ENCODE data around the gene SELENOF. TPM values are rescaled to one million over a fixed set of nuclear protein-coding genes. Genes with fewer than 3 reads are reported as not detected.

The SELENOF gene
- total RNA-seq (2014; rRNA removed; shearing (Covaris generic)), result 167 and 174 TPM in 2 replicates
- polyA plus RNA-seq (2014; cell fraction: nucleus; rRNA removed), result 93.3 and 113 TPM in 2 replicates

- peak; percentile 99 for DNase-seq (ENCODE audit: extremely low read depth, low read depth)
Observed at GRCh38 chr1:86913896-86914600, at the start of gene SELENOF. SELENOF (minus strand) TSS chr1:86914126; CDS start chr1:86914111, 15 bp downstream.

GRCh38 chr1:86960548-86960947, 46.6 kb upstream of the SELENOF start:
- no peak for DNase-seq (ENCODE audit: extremely low read depth, low read depth)

GRCh38 chr1:86957221-86957620, 43.3 kb upstream of the SELENOF start:
- no peak for DNase-seq (ENCODE audit: extremely low read depth, low read depth)

- DNase-seq (ENCODE audit: extremely low read depth, low read depth), result no peak
Observed at GRCh38 chr1:86956221-86956620, 42.3 kb upstream of the SELENOF start.

DNA sequence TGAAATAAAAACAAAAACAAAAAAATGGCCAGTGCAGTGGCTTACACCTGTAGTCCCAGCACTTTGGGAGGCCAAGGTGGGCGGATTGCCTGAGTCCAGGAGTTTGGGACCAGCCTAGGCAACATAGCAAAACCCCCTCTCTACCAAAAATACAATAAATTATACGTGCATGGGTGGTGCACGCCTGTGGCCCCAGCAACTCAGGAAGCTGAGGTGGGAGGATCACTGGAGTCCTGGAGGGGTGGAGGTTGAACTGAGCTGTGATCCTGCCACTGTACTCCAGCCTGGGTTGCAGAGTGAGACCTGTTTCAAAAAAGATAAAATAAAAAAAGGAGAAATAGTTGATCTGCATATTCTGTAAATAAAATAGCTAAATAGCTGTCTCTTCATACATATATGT, 41.8 kb upstream of the SELENOF start:
- DNase-seq (ENCODE audit: extremely low read depth, low read depth), result no peak

DNA sequence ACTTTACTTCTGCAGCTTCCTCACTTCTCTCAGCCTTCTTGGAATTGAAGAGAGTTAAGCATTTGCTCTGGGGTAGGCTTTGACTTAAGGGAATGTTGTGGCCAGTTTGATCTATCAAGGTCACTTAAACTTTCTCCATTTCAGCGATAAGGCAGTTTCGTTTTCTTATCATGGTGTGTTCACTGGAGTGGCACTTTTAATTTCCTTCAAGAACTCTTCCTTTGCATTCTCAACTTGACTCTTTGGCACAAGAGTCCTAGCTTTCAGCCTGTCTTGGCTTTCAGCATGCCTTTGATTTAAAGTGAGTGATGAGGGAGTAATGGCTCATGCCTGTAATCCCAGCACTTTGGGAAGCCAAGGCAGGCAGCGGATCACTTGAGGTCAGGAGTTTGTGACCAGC, 39.2 kb upstream of the SELENOF start:
- no peak for DNase-seq (ENCODE audit: extremely low read depth, low read depth)

DNA sequence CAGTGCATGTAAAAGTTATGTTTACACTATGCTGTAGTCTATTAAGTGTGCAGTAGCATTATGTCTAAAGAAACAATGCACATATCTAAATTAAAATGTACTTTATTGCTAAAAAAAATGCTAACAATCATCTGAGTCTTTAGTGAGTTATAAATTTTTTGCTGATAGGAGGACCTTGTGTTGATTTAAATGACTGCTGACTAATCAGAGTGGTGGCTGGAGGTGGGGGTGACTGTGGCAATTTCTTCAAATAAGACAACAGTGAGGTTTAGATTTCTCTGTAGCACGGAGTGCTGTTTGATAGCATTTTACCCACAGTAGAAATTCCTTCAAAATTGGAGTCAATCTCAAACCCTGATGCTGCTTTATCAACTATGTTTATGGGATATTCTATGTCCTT, 37.5 kb upstream of the SELENOF start:
- DNase-seq (ENCODE audit: extremely low read depth, low read depth), result no peak

- DNase-seq (ENCODE audit: extremely low read depth, low read depth), result no peak
Observed at GRCh38 chr1:86950712-86951419, 36.9 kb upstream of the SELENOF start.

- DNase-seq (ENCODE audit: extremely low read depth, low read depth), result no peak
Observed at GRCh38 chr1:86948212-86948611, 34.3 kb upstream of the SELENOF start.

DNA sequence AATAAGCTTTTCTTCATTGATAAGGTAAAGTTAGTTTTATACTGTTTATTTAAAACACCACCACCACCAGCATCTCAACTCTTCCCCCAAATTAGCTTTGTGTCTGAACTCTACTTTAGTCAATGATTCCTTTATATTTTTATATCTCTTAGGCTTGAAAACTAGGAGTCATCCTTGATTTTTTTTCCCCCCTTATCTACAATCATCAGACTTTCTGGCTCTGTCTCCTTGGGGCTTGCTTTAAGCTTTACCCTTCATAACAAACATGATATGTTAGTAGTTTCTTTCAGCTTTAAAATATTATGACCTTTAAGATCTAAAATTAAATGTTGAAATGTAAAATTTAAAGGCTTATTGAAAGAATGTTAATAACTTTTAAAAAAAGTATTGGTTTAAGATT, 28.8 kb upstream of the SELENOF start:
- no peak for DNase-seq (ENCODE audit: extremely low read depth, low read depth)

DNA sequence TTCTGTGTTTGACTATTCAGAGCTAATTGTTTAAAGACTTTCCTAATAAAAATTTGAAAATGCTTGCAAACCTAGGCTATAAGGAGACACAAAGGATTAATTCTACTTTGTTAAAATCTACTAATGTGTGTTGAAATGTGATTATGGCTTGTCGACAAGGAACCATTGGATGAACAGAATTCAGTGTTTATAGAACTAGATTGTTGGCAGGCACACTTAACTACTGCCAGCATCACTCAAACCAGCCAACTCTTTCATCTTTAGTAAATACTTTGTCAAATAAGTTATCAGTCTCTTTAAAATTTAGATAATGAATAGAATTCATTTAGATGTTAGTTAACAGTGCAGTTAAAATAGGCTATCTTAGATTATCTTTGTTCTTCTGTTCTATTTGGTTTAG, 28.1 kb upstream of the SELENOF start:
- no peak for DNase-seq (ENCODE audit: extremely low read depth, low read depth)

- DNase-seq (ENCODE audit: extremely low read depth, low read depth), result no peak
Observed at GRCh38 chr1:86940599-86940998, 26.7 kb upstream of the SELENOF start.

DNA sequence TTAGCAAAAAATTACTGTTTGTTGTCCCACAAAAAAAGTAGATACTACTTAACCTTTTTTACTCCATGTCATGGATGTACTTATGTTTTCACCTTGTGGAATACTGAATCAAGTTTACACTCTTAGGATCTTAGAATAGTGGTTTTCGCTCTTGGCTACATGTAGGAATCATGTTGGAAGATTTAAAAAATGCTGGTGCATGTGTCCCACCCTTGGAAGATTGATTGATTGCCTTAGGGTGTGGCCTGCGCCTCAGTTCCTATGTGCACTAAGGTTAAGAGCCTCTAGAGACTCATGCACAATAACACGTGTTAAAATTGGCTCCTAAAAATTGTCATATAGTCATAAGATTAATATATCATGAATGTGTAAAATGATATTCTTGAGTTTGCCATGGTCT, 25.5 kb upstream of the SELENOF start:
- DNase-seq (ENCODE audit: extremely low read depth, low read depth), result no peak

DNA sequence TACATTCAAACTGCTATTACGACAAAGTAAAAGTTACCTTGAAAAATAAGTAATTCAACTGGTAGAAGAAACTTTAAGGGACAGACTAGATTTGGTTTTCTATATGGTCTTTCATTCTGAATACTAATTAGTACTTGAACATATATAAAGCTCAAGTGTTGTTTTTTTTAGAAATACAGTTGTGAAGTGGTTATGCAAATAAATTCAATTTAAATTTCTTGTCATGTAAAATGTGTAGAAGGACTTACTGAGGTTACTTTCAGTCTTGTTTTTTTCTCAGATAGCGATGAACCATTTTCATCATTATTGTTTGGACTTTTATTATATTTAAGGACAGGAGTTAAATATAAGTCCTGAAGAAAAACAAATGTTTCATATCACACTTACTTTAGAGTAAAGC, 24.9 kb upstream of the SELENOF start:
- DNase-seq (ENCODE audit: extremely low read depth, low read depth), result no peak

DNA sequence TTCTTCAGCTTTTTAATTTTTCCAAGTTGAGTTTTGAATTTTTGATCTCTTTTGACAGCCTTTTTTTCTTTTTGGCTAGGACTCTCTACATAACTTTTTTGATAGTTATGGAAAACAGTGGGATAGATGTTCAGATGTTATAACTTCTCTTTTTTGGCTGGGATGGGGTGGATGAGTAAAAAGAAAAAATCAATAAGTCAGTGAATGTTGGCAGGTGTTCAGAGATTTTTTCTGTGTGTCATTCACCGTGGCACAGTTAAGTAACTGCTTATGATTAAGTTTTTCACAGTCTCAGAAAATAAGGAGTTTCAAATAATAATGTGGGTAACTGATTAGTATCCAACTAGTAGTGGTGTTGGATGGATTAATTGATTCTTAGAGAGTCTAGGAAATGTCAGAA, 24.5 kb upstream of the SELENOF start:
- no peak for DNase-seq (ENCODE audit: extremely low read depth, low read depth)

- DNase-seq (ENCODE audit: extremely low read depth, low read depth), result no peak
Observed at GRCh38 chr1:86933562-86934377, 19.8 kb upstream of the SELENOF start.

DNA sequence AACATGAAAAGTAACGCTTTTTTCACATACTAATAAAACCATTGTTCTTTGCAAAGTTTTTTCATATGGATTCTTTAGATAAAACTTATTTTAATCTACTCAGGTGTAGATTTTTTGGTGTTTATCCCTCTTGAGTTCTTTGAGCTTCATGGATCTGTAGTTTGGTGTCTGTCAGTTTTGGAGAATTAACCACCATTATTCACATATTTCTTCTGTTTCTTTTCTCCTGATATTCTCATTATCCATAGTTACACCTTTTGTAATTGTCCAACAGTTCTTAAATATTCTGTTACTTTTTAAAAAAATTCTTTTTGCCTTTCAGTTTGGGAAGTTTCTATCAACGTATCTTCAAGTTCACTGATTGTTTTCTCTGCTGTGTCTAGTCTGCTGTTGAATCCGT, 19.1 kb upstream of the SELENOF start:
- DNase-seq (ENCODE audit: extremely low read depth, low read depth), result no peak

DNA sequence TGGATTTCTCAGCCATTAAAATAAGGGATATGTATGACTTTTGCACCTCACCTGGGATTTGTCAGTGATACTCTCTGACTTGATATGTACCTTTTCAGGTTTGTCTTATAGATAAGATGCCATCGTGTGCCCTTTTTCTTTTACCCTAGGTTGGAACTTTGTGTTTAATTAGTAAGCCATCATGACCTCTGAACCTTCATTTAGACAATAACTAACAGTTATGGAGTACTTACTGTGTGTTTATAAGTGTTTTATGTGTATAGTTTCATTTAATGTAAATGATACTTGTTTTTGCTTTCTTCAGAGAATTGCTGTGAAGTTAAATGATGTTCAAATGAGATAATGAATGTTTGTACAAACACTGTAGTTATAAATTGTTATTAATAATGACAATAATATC, 14.9 kb upstream of the SELENOF start:
- DNase-seq (ENCODE audit: extremely low read depth, low read depth), result no peak

DNA sequence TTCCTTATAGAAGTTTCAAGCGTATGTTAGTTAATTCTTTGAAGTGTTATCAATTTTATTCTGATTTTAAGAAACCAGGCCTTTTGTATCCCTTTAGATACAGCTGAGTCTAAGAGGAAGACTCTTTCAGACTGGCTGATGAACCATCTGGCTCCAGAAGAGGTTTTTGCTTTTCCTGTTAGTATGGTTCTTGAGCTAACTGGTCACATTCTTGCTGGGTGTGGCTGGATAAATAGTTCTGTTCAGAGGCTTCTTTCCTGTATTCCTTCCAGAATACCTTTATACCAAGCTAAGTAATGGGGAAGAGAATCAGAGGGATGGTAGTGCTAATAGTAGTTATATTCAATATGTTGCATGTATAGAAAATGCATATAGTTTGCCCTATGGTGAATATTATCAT, 13.0 kb upstream of the SELENOF start:
- no peak for DNase-seq (ENCODE audit: extremely low read depth, low read depth)

DNA sequence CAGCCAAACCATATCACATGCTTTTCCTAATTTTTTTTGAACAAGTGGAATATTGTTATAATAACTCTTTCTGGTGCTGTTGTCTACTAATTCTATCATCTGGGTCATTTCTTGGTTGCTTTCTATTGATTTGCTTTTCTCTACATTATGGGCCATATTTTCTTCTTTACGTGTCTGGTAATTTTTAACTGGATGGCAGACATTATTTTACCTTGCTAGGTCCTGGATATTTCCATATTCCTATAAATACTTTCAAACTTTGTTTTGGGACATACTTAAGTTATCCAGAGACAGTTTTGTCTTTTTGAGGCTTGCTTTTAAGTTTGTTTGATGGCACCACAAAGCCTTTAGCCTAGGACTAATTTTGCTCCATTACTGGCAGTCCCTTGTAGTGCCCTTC, 11.8 kb upstream of the SELENOF start:
- no peak for DNase-seq (ENCODE audit: extremely low read depth, low read depth)

DNA sequence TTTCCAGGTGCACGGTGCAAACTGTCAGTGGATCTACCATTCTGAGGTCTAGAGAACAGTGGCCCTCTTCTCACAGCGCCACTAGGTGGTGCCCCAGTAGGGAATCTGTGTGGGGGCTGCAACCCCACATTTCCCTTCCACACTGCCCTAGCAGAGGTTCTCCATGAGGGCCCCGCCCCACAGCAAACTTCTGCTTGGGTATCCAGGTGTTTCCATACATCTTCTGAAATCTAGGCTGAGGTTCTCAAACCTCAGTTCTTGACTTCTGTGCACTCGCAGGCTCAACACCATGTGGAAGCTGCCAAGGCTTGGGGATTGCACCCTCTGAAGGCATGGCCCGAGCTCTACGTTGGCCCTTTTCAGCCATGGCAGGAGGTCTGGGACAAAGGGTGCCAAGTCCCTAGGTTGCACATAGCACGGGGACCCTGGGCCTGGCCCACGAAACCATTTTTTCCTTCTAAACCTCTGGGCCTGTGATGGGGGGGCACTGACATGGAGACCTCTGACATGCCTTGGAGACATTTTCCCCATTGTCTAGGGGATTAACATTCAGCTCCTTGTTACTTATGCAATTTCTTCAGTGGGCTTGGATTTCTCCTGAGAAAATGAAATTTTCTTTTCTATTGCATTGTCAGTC, 10.5 kb upstream of the SELENOF start:
- DNase-seq (ENCODE audit: extremely low read depth, low read depth), result no peak
